ENCODE results near the gene NDUFAF7. TPM values are rescaled to one million over a fixed set of nuclear protein-coding genes. Genes with fewer than 3 reads are reported as not detected.
A peak's percentile ranks its signal among the peaks of the same experiment; 100 is the strongest.
"Not testable (repeated sequence)": the region's sequence is repeated elsewhere in the genome, so short reads cannot be mapped to it uniquely, and the experiment has no call there.

NDUFAF7 gene
- polyA plus RNA-seq, 3 donors: 4.7 to 12.2 (median 5.6) TPM

GRCh38 chr2:37192551-37192950 lies 38.9 kb upstream of the NDUFAF7 start:
- Histone ChIP-seq H3K4me2 (replicated peaks; ENCODE audit: extremely low read depth, low read length, poor library complexity, severe bottlenecking) (no peak overlapping the region), H3K79me2 (ENCODE audit: insufficient read depth, low read length) (peaks cover 13% of the 10 kb centered on the region), H3K27me3 (ENCODE audit: control insufficient read depth in 2 of 2, insufficient read depth in 2 of 2, low read length in 2 of 2) (no peaks in the 10 kb centered on the region), H3K9me3 (replicated peaks in 1 of 2; ENCODE audit: control insufficient read depth in 1 of 2, insufficient read depth in 1 of 2, low read length in 2 of 2) (no peaks in the 10 kb centered on the region), H3K9ac (ENCODE audit: insufficient read depth, low read length, poor library complexity, severe bottlenecking) (no peak overlapping the region), H3K27ac (ENCODE audit: low read depth in 1 of 2, low read length in 2 of 2) (no peak overlapping the region), H4K20me1 (ENCODE audit: insufficient read depth, low read length) (no peaks in the 10 kb centered on the region), H3K4me3 (replicated peaks in 1 of 3; ENCODE audit: low read depth in 2 of 3, low read length in 3 of 3) (no peak overlapping the region), H3K36me3 (replicated peaks in 1 of 2; ENCODE audit: control insufficient read depth in 1 of 2, insufficient read depth in 2 of 2, low read length in 2 of 2) (no peaks in the 10 kb centered on the region), H3K4me1 (ENCODE audit: control insufficient read depth in 1 of 2, insufficient read depth in 2 of 2, low read length in 2 of 2) (peaks cover 21 to 41% of the 10 kb centered on the region in 2 donors), H2AFZ (ENCODE audit: insufficient read depth, low read depth, low read length, poor library complexity, severe bottlenecking) (no peak overlapping the region)
- Mint-ChIP-seq H3K4me1 (peaks cover 31% of the 10 kb centered on the region), H3K27me3 (ENCODE audit: low read depth in 3 of 3) (peaks cover 0 to 2% (median 0%) of the 10 kb centered on the region in 3 donors), H3K27ac (no peak overlapping the region), H3K4me3 (no peak overlapping the region), H3K9me3 (peaks cover 0 to 5% (median 0%) of the 10 kb centered on the region in 7 donors), H3K36me3 (no peaks in the 10 kb centered on the region)
- no peak for TF ChIP-seq CTCF (IDR thresholded peaks at IDR 0.05)
- no peak for DNase-seq
- no CpG with 5 or more reads among the region's 1 CpG for WGBS (ENCODE audit: insufficient coverage)
- intact Hi-C loops (cut with micrococcal nuclease): no loop called here

GRCh38 chr2:37195862-37196319 lies 35.6 kb upstream of the NDUFAF7 start:
- H3K4me3 Mint-ChIP-seq: peak overlapping the region; percentile 95 to 98
- Histone ChIP-seq H3K79me2 (ENCODE audit: insufficient read depth, low read length) (peaks cover 46% of the 10 kb centered on the region), H4K20me1 (ENCODE audit: insufficient read depth, low read length) (peaks cover 12% of the 10 kb centered on the region), H3K27ac (ENCODE audit: low read depth in 1 of 2, low read length in 2 of 2) (peak overlapping the region in 1 of 2 donors; percentile 96), H3K4me1 (ENCODE audit: control insufficient read depth in 1 of 2, insufficient read depth in 2 of 2, low read length in 2 of 2) (peaks cover 11 to 26% of the 10 kb centered on the region in 2 donors), H3K9ac (ENCODE audit: insufficient read depth, low read length, poor library complexity, severe bottlenecking) (peak overlapping the region; percentile 90), H3K36me3 (replicated peaks in 1 of 2; ENCODE audit: control insufficient read depth in 1 of 2, insufficient read depth in 2 of 2, low read length in 2 of 2) (peaks cover 2 to 12% of the 10 kb centered on the region in 2 donors), H3K4me2 (replicated peaks; ENCODE audit: extremely low read depth, low read length, poor library complexity, severe bottlenecking) (peak overlapping the region; percentile 86), H3K4me3 (replicated peaks in 1 of 3; ENCODE audit: low read depth in 2 of 3, low read length in 3 of 3) (peak overlapping the region; percentile 78 to 94 (median 85)), H2AFZ (ENCODE audit: insufficient read depth, low read depth, low read length, poor library complexity, severe bottlenecking) (peak overlapping the region; percentile 90)
- DNase-seq; H3K9me3 ChIP-seq (replicated peaks in 1 of 2; ENCODE audit: control insufficient read depth in 1 of 2, insufficient read depth in 1 of 2, low read length in 2 of 2); H3K27me3 Mint-ChIP-seq (ENCODE audit: low read depth in 3 of 3); H3K9me3 Mint-ChIP-seq; H3K36me3 Mint-ChIP-seq; H3K27me3 ChIP-seq (ENCODE audit: control insufficient read depth in 2 of 2, insufficient read depth in 2 of 2, low read length in 2 of 2): not testable (repeated sequence)
- peaks cover 15% of the 10 kb centered on the region for H3K4me1 Mint-ChIP-seq
- intact Hi-C loops (cut with micrococcal nuclease): loop anchor here (5.0 kb wide), 1 partner anchor 36 kb away; the partner anchor contains the start of genes CEBPZ (in 2 of the 2) and NDUFAF7 (in 2 of the 2)
- peak overlapping the region in 6 of 7 donors; percentile 90 to 100 (median 99) for H3K27ac Mint-ChIP-seq
- WGBS (ENCODE audit: insufficient coverage): 79% methylated on average over 15 of the region's 20 CpGs
